K562 (cell line): Measurements from ENCODE around the gene CD244. TPM values are rescaled to one million over a fixed set of nuclear protein-coding genes. Genes with fewer than 3 reads are reported as not detected.

Source experiments
- ATAC-seq: fragments of 200-7000 bp; cut with Tn5 transposase; 3 replicates; pipeline ENCODE4 v1.9.1; 2020; ENCODE audit warnings: moderate library complexity
- BruUV-seq: library from RNA; stranded (reverse); fragments of 400-500 nt; replicated peaks from 2 replicates; lab custom pipeline; 2021; lab: Mats Ljungman, UMichigan
- CTCF ChIA-PET: fragments of 300-600 bp; formaldehyde crosslinking; extraction: SDS; loops from one replicate; lab custom pipeline; 2021; ENCODE audit warnings: low intra/inter-chr PET ratio; lab: Yijun Ruan, JAX
- POLR2A ChIA-PET: fragments of 300-600, 350-650 bp; sonication (Branson Sonifier 250); formaldehyde crosslinking; extraction: SDS; loops from one replicate; lab custom pipeline; 2021; ENCODE audit warnings: antibody characterized with exemption, inconsistent platforms; lab: Yijun Ruan, JAX
- DNase-seq, 4 experiments: peaks; one replicate each; pipeline versions ENCODE4 v3.0.0 to v3.0.0-alpha.2; 2011 to 2018; ENCODE audit warnings: low spot score in 3 of 4, mixed read lengths in 3 of 4; ENCODE audit errors: extremely low read depth in 1 of 4
- FAIRE-seq: peaks from 2 replicates; lab custom pipeline; 2011; peaks lifted over from hg19 to GRCh38; lab: Jason Lieb, UNC
- H2AFZ ChIP-seq: 2 replicates; pipeline ENCODE4 v1.6.0; 2011; ENCODE audit warnings: low read depth, low read length, control low read depth, inconsistent platforms
- H3K27ac ChIP-seq: fragments of 200-600 bp; 3 replicates; pipeline ENCODE4 v1.8.0; 2011; ENCODE audit warnings: low read depth, mild to moderate bottlenecking, control low read depth, inconsistent platforms, low read length, moderate library complexity, mixed read lengths; ENCODE audit errors: extremely low read depth
- H3K27me3 ChIP-seq, 2 experiments: fragments of 300-600 bp in 1 of 2; 2 replicates in 1 of 2; 3 replicates in 1 of 2; pipeline versions ENCODE4 v1.6.0 to v1.8.0; 2011; ENCODE audit warnings: inconsistent platforms in 2 of 2, low read length in 2 of 2, mild to moderate bottlenecking in 1 of 2, mixed read lengths in 1 of 2, moderate library complexity in 1 of 2; ENCODE audit not compliant: control insufficient read depth in 2 of 2, insufficient read depth in 2 of 2
- H3K36me3 ChIP-seq: fragments of 300-600 bp; 3 replicates; pipeline ENCODE4 v1.8.0; 2011; ENCODE audit warnings: mild to moderate bottlenecking, low read length, inconsistent platforms; ENCODE audit not compliant: control insufficient read depth, insufficient read depth
- H3K4me1 ChIP-seq, 2 experiments: fragments of 200-600 bp in 1 of 2; replicated peaks in 1 of 2; 2 replicates in 1 of 2; 3 replicates in 1 of 2; pipeline versions ENCODE4 v1.5.1 to v1.8.0; 2011; ENCODE audit warnings: inconsistent platforms in 2 of 2, low read length in 2 of 2, mild to moderate bottlenecking in 1 of 2, mixed read lengths in 1 of 2, moderate library complexity in 1 of 2; ENCODE audit not compliant: control insufficient read depth in 2 of 2, insufficient read depth in 2 of 2
- H3K4me2 ChIP-seq: 2 replicates; pipeline ENCODE4 v1.6.1; 2011; ENCODE audit warnings: low read length, control low read depth, inconsistent platforms, mixed read lengths; ENCODE audit not compliant: insufficient read depth
- H3K4me3 ChIP-seq: fragments of 200-600 bp; sonication (generic), shearing (Covaris generic); 2 replicates; pipeline ENCODE4 v1.5.1; 2016; ENCODE audit warnings: control low read depth, inconsistent platforms
- H3K79me2 ChIP-seq: fragments of 200-600 bp; 3 replicates; pipeline ENCODE4 v1.8.0; 2011; ENCODE audit warnings: low read length, inconsistent platforms; ENCODE audit not compliant: control insufficient read depth, insufficient read depth
- H3K9ac ChIP-seq, 2 experiments: 2 replicates each; pipeline versions ENCODE4 v1.6.0 to v1.6.1; 2011; ENCODE audit warnings: low read depth in 2 of 2, low read length in 2 of 2, control low read depth in 1 of 2, inconsistent platforms in 1 of 2, mild to moderate bottlenecking in 1 of 2, mixed read lengths in 1 of 2; ENCODE audit not compliant: insufficient read depth in 1 of 2
- H3K9me1 ChIP-seq: one replicate; pipeline ENCODE4 v1.6.0; 2011; ENCODE audit warnings: inconsistent platforms, mild to moderate bottlenecking, low read length, moderate library complexity; ENCODE audit not compliant: control insufficient read depth, insufficient read depth
- H3K9me3 ChIP-seq: replicated peaks from 2 replicates; pipeline ENCODE4 v1.5.1; 2011; ENCODE audit warnings: low read depth, low read length, inconsistent platforms; ENCODE audit not compliant: control insufficient read depth, insufficient read depth
- H4K20me1 ChIP-seq: replicated peaks from 2 replicates; pipeline ENCODE4 v1.6.1; 2011; ENCODE audit warnings: low read length, inconsistent platforms, mixed read lengths; ENCODE audit not compliant: control insufficient read depth, insufficient read depth
- CAMTA2 ChIP-seq: fragments of 250-450 bp; sonication (Bioruptor Pico); conservative IDR thresholded peaks from 2 replicates; pipeline ENCODE4 v1.5.1; 2022
- FOXK1 ChIP-seq: sonication (generic); formaldehyde crosslinking; IDR thresholded peaks from 2 replicates; pipeline ENCODE4 v1.8.0; 2022; ENCODE audit warnings: missing genetic modification reagents, mild to moderate bottlenecking, borderline replicate concordance
- IRF2 ChIP-seq: sonication (generic); formaldehyde crosslinking; IDR thresholded peaks from 2 replicates; pipeline ENCODE4 v1.8.1; 2022; ENCODE audit warnings: mild to moderate bottlenecking, missing genetic modification reagents
- KAT8 ChIP-seq: fragments of 450-650 bp; IDR thresholded peaks from 2 replicates; pipeline ENCODE4 v1.6.1; 2016; ENCODE audit warnings: low read depth, mild to moderate bottlenecking
- NCOA6 ChIP-seq: fragments of 450-650 bp; IDR thresholded peaks from 2 replicates; pipeline ENCODE4 v1.6.1; 2017; ENCODE audit warnings: mild to moderate bottlenecking
- PML ChIP-seq: IDR thresholded peaks from 2 replicates; pipeline ENCODE4 v1.6.1; 2012; ENCODE audit warnings: low read length, inconsistent platforms
- SMARCC2 ChIP-seq: fragments of 450-650 bp; IDR thresholded peaks from 2 replicates; pipeline ENCODE4 v1.6.1; 2017; ENCODE audit warnings: antibody characterized with exemption, moderate library complexity, mild to moderate bottlenecking, low read depth
- TCF7 ChIP-seq: sonication (generic); IDR thresholded peaks from 2 replicates; pipeline ENCODE4 v1.6.1; 2016; ENCODE audit warnings: antibody characterized with exemption, borderline replicate concordance
- ZNF24 ChIP-seq: fragments of 450-650 bp; IDR thresholded peaks from 2 replicates; pipeline ENCODE4 v1.6.1; 2016
- ZNF76 ChIP-seq: fragments of 250-450 bp; sonication (Bioruptor Pico); IDR thresholded peaks from 2 replicates; pipeline ENCODE4 v1.4.0; 2020; ENCODE audit warnings: mild to moderate bottlenecking, moderate library complexity, borderline replicate concordance
- WGBS: fragments of 100-300 bp; shearing (Covaris generic); methylation state at CpG from one replicate; pipeline ENCODE4 v1.1.6; 2016; ENCODE audit warnings: low coverage, mixed read lengths; ENCODE audit not compliant: insufficient coverage; ENCODE audit errors: missing lambda C conversion rate; 5-methylcytosine and 5-hydroxymethylcytosine counted together
- in situ Hi-C: fragments of 300-500 bp; cut with MboI; formaldehyde crosslinking; loops from 4 replicates; pipeline ENCODE4 v1.15.0; 2018; ENCODE audit warnings: inconsistent platforms, mixed read lengths
- intact Hi-C: fragments of 100-400 bp; cut with micrococcal nuclease; formaldehyde crosslinking; loops from 2 replicates; pipeline ENCODE4 v1.14.2; 2022
- polyA plus RNA-seq, 8 experiments: library from polyadenylated mRNA; depleted of rRNA in 4 of 8; stranded (reverse) in 5 of 8; unstranded in 3 of 8; fragments of >200 nt; fragmentation: Nextera tagmentation in 2 of 8; fragmentation: Illumina TruSeq in 1 of 8; extraction: Ambion mirVana in 2 of 8; extraction: Trizol in 1 of 8; gene quantifications; 2 replicates each; pipeline versions ENCODE4 v1.2.1 to v1.2.3, GENCODE V29; 2011 to 2014; ENCODE audit warnings: inconsistent platforms in 1 of 8, missing spikeins in 1 of 8
- total RNA-seq, 7 experiments: library from RNA; depleted of rRNA in 6 of 7; stranded (reverse); fragments of >200 nt in 6 of 7; fragmentation: Illumina TruSeq in 2 of 7; extraction: Trizol in 2 of 7; gene quantifications; 2 replicates each; pipeline versions ENCODE4 v1.2.1 to v1.2.3, GENCODE V29; 2011 to 2021; ENCODE audit warnings: low replicate concordance in 1 of 7
- TF ChIP-seq, protein P1 (sequence below): fragments of 250-450 bp; sonication (Bioruptor Pico); IDR thresholded peaks from 2 replicates; pipeline ENCODE4 v1.4.0; 2020; ENCODE audit warnings: mild to moderate bottlenecking, moderate library complexity, borderline replicate concordance

CD244 gene
- total and polyA plus RNA-seq, 9 of the 15 experiments (the other 6 are each of a cell fraction or from before 2014, with no cell fraction given): not detected

DNA sequence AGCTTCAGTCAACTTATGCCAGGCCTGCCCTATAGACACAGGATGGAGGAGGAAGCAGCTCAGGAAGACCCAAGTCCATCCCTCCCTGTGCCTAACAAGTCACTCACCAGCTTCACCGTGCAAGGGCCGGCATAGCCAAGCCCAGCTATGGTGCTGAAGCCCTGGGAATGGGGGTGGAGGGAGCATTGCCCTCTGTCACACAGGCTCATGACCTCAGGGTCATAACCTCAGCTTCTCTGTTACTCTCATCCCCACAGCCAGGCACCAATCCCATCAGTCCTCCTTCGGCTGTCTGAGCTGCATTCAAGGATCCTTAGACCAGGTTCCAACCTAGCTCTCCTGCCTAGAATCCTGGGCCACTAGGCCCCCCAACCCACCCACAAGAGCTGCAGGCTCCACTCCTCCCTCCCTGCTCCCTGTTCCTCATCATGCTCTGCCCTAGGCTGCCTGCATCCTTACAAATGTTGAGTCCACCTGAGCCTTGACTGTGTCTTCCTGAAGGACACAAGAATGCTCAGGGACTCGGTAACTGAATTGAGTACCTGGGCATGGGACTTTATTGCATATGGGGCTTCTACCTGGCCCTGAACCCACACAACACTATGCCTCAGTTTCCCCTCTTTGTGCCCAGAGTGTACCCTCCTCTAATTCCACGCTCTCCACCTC lies 1.7 kb downstream of the CD244 start:
- H3K4me2 ChIP-seq: no peak overlapping the region
- no peaks in the 10 kb centered on the region for H3K9me3 ChIP-seq
- intact Hi-C loops (no loop called here), in situ Hi-C loops (no loop called here)
- no peaks in the 10 kb centered on the region for H3K4me1 ChIP-seq
- FAIRE-seq (no peak), DNase-seq (no peak), ATAC-seq (no peak)
- H2AFZ ChIP-seq: no peak overlapping the region
- peaks cover 4 to 27% of the 10 kb centered on the region in 2 experiments; a peak in 4 of 5 replicates for H3K27me3 ChIP-seq
- POLR2A ChIA-PET: no interaction called here
- no peaks in the 10 kb centered on the region for H3K79me2 ChIP-seq
- H3K36me3 ChIP-seq: no peaks in the 10 kb centered on the region
- no peak overlapping the region for H3K27ac ChIP-seq
- H3K4me3 ChIP-seq: no peak overlapping the region
- no peaks in the 10 kb centered on the region for H3K9me1 ChIP-seq
- CTCF ChIA-PET: no interaction called here
- 0 out of 2 replicates have a peak, but pooled peaks cover 2% of the 10 kb centered on the region for H4K20me1 ChIP-seq
- WGBS: 2% methylated on average over 5 of the region's 5 CpGs
- no peak overlapping the region for H3K9ac ChIP-seq
- TF ChIP-seq CAMTA2 (no peak), PML (no peak), IRF2 (CRISPR knock-in tag) (no peak), FOXK1 (CRISPR knock-in tag) (no peak), NCOA6 (no peak), ZNF76 (CRISPR knock-in tag) (no peak), TCF7 (no peak), KAT8 (no peak), ZNF24 (no peak), SMARCC2 (no peak)
- TF ChIP-seq, protein P1, sequence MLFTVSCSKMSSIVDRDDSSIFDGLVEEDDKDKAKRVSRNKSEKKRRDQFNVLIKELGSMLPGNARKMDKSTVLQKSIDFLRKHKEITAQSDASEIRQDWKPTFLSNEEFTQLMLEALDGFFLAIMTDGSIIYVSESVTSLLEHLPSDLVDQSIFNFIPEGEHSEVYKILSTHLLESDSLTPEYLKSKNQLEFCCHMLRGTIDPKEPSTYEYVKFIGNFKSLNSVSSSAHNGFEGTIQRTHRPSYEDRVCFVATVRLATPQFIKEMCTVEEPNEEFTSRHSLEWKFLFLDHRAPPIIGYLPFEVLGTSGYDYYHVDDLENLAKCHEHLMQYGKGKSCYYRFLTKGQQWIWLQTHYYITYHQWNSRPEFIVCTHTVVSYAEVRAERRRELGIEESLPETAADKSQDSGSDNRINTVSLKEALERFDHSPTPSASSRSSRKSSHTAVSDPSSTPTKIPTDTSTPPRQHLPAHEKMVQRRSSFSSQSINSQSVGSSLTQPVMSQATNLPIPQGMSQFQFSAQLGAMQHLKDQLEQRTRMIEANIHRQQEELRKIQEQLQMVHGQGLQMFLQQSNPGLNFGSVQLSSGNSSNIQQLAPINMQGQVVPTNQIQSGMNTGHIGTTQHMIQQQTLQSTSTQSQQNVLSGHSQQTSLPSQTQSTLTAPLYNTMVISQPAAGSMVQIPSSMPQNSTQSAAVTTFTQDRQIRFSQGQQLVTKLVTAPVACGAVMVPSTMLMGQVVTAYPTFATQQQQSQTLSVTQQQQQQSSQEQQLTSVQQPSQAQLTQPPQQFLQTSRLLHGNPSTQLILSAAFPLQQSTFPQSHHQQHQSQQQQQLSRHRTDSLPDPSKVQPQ (CRISPR knock-in tag): no peak
- no TSS peak for BruUV-seq
